K562 (cell line): ENCODE measurements around the gene PPP1R3G.

Experiments used
- CLOCK ChIP-seq: fragments of 250-450 bp; sonication (Bioruptor Pico); IDR thresholded peaks from 2 replicates; pipeline ENCODE4 v1.4.0; 2020; ENCODE audit warnings: mild to moderate bottlenecking, moderate library complexity, borderline replicate concordance
- EP300 ChIP-seq: IDR thresholded peaks from 2 replicates; pipeline ENCODE4 v1.6.1; 2012; ENCODE audit warnings: low read length, improper control_type of control experiment
- ETS1 ChIP-seq: conservative IDR thresholded peaks from 2 replicates; pipeline ENCODE4 v1.6.1; 2011; ENCODE audit warnings: low read depth, mild to moderate bottlenecking, low read length; ENCODE audit not compliant: control insufficient read depth
- ZNF707 ChIP-seq: fragments of 250-450 bp; sonication (Bioruptor Pico); conservative IDR thresholded peaks from 2 replicates; pipeline ENCODE4 v1.8.0; 2022; ENCODE audit warnings: inconsistent platforms, mild to moderate bottlenecking, moderate library complexity

- no peak for TF ChIP-seq CLOCK
- no peak for TF ChIP-seq EP300
- TF ChIP-seq ETS1, result no peak
- no peak for TF ChIP-seq ZNF707
These were observed 26.5 kb downstream of the PPP1R3G start for GRCh38 chr6:5111626-5112025.
